GM23248 (cell line): Measurements from ENCODE around the gene P3H1.

ENCODE experiments used
- EZH2 ChIP-seq: fragments of 200-600 bp; sonication (generic); IDR thresholded peaks from 2 replicates; pipeline ENCODE4 v1.6.1; 2018; ENCODE audit warnings: antibody characterized with exemption, mild to moderate bottlenecking; ENCODE audit not compliant: insufficient read depth, poor library complexity, severe bottlenecking
- EZH2phosphoT487 ChIP-seq: fragments of 200-600 bp; sonication (generic); IDR thresholded peaks from 2 replicates; pipeline ENCODE4 v1.6.1; 2018; ENCODE audit warnings: antibody characterized with exemption, moderate library complexity, mild to moderate bottlenecking, low read depth; ENCODE audit not compliant: insufficient read depth

- TF ChIP-seq EZH2phosphoT487 (no peak), EZH2 (no peak)
These were observed 49.2 kb upstream of the P3H1 start for GRCh38 chr1:42815941-42816584.
